Panc1 (cell line): ENCODE data around the gene BAG1. TPM values are rescaled to one million over a fixed set of nuclear protein-coding genes. Genes with fewer than 3 reads are reported as not detected.

Experiments
- ATAC-seq: fragments of 200-7000 bp; cut with Tn5 transposase; 2 replicates; pipeline ENCODE4 v1.9.1; 2020; ENCODE audit warnings: mild to moderate bottlenecking, moderate library complexity
- BruUV-seq: library from RNA; stranded (reverse); fragments of 400-500 nt; replicated peaks from 2 replicates; lab custom pipeline; 2021; lab: Mats Ljungman, UMichigan
- CTCF ChIA-PET: fragments of 300-600 bp; sonication (Branson Sonifier 250); formaldehyde crosslinking; loops from one replicate; lab custom pipeline; 2022; ENCODE audit warnings: antibody characterized with exemption; lab: Charles Lee
- POLR2A ChIA-PET: fragments of 300-600 bp; sonication (Branson Sonifier 250); formaldehyde crosslinking; loops from one replicate; lab custom pipeline; 2022; ENCODE audit warnings: antibody characterized with exemption; lab: Charles Lee
- DNase-seq: peaks from one replicate; pipeline ENCODE4 v3.0.0-alpha.2; 2010; ENCODE audit warnings: low read depth, low spot score
- H3K27ac ChIP-seq: 2 replicates; pipeline ENCODE4 v1.5.1; 2011; ENCODE audit warnings: mild to moderate bottlenecking, low read length, inconsistent platforms
- H3K27me3 ChIP-seq: fragments of 200-500 bp; sonication (Bioruptor generic); 2 replicates; pipeline ENCODE4 v1.6.0; 2014; ENCODE audit warnings: low read length, inconsistent platforms; ENCODE audit not compliant: control insufficient read depth, insufficient read depth
- H3K36me3 ChIP-seq: fragments of 200-500 bp; sonication (Bioruptor generic); 2 replicates; pipeline ENCODE4 v1.5.1; 2014; ENCODE audit warnings: inconsistent platforms, mild to moderate bottlenecking, low read length, moderate library complexity; ENCODE audit not compliant: control insufficient read depth, insufficient read depth
- H3K4me1 ChIP-seq: 2 replicates; pipeline ENCODE4 v1.5.1; 2011; ENCODE audit warnings: inconsistent platforms, mild to moderate bottlenecking, low read length, moderate library complexity; ENCODE audit not compliant: control insufficient read depth, insufficient read depth
- H3K4me3 ChIP-seq, 2 experiments: 2 replicates each; pipeline ENCODE4 v1.5.1; 2011 to 2012; ENCODE audit warnings: low read depth in 2 of 2, low read length in 2 of 2, mild to moderate bottlenecking in 2 of 2, inconsistent platforms in 1 of 2, moderate library complexity in 1 of 2
- H3K9me3 ChIP-seq: fragments of 200-500 bp; sonication (Bioruptor generic); 2 replicates; pipeline ENCODE4 v1.5.1; 2014; ENCODE audit warnings: low read depth, mild to moderate bottlenecking, inconsistent platforms, low read length, moderate library complexity; ENCODE audit not compliant: control insufficient read depth, insufficient read depth
- CTCF ChIP-seq: fragments of 450-650 bp; IDR thresholded peaks from 2 replicates; pipeline ENCODE4 v1.5.1; 2017; ENCODE audit warnings: mild to moderate bottlenecking
- POLR2AphosphoS5 ChIP-seq: IDR thresholded peaks from 2 replicates; pipeline ENCODE4 v1.6.1; 2012; ENCODE audit warnings: mild to moderate bottlenecking, low read depth, low read length, moderate library complexity
- REST ChIP-seq, 2 experiments: IDR thresholded peaks; 2 replicates each; pipeline ENCODE4 v1.6.1; 2011 to 2012; ENCODE audit warnings: low read depth in 2 of 2, control low read depth in 1 of 2, low read length in 1 of 2, mild to moderate bottlenecking in 1 of 2, moderate library complexity in 1 of 2; ENCODE audit not compliant: insufficient read depth in 1 of 2
- SIN3A ChIP-seq: IDR thresholded peaks from 2 replicates; pipeline ENCODE4 v1.6.1; 2012; ENCODE audit warnings: low read depth, mild to moderate bottlenecking, low read length, moderate library complexity, borderline replicate concordance; ENCODE audit not compliant: insufficient read depth
- TCF7L2 ChIP-seq: IDR thresholded peaks from 2 replicates; pipeline ENCODE4 v1.6.1; 2011; ENCODE audit warnings: mild to moderate bottlenecking, low read depth, low read length, inconsistent platforms
- in situ Hi-C: cut with HindIII; loops from 2 replicates; pipeline ENCODE4 v1.10.0; 2016; ENCODE audit warnings: low sequenced_read_pairs, low pct_unique_long_range_greater_than_20kb
- intact Hi-C: fragments of 100-400 bp; cut with micrococcal nuclease; formaldehyde crosslinking; loops from one replicate; pipeline ENCODE4 v1.10.0; 2022; ENCODE audit not compliant: unreplicated experiment
- total RNA-seq: library from RNA; stranded (reverse); gene quantifications from one replicate; pipeline ENCODE4 v1.2.1, GENCODE V29; 2021; ENCODE audit not compliant: unreplicated experiment

Gene BAG1
- total RNA-seq, 1 experiment from 2014 or later: 95.8 TPM

GRCh38 chr9:33289496-33289895, 25.0 kb upstream of the BAG1 start:
- Histone ChIP-seq H3K4me3 (peak overlapping the region; percentile 60 to 91), H3K36me3 (peaks cover 10% of the 10 kb centered on the region; the same call in 1 of the 2 replicates), H3K27ac (peak overlapping the region; percentile 99), H3K9me3 (no peaks in the 10 kb centered on the region), H3K27me3 (no peaks in the 10 kb centered on the region), H3K4me1 (peaks cover 30% of the 10 kb centered on the region)
- TF ChIP-seq REST (IDR thresholded peaks at IDR 0.05; ENCODE audit: insufficient read depth in 1 of 2, low read depth in 2 of 2, low read length in 1 of 2) (no peak), POLR2AphosphoS5 (no peak), TCF7L2 (no peak), CTCF (no peak), SIN3A (no peak)
- BruUV-seq: no TSS peak
- intact Hi-C loops (no loop called here), in situ Hi-C loops (no loop called here)
- no peak for DNase-seq
- no peak for ATAC-seq
- POLR2A ChIA-PET: interaction anchor here (0.5 to 0.7 kb wide), 2 partner anchors 11 to 15 kb away, joined by 3 to 18 read pairs; no protein-coding TSS in a partner anchor
- CTCF ChIA-PET: interaction anchor here (0.5 to 0.6 kb wide), 2 partner anchors 158 to 230 kb away, joined by 4 to 5 read pairs; partner anchors contain the start of gene AQP3

GRCh38 chr9:33288828-33289483, 24.4 kb upstream of the BAG1 start:
- BruUV-seq: no TSS peak
- ChIA-PET CTCF (no interaction called here), POLR2A (no interaction called here)

More at GRCh38 chr9:33288828-33289483, 24.4 kb upstream of the BAG1 start:
- intact Hi-C loops (no loop called here), in situ Hi-C loops (no loop called here)
- ATAC-seq: no peak
- no peak overlapping the region; a peak in 1 of 4 replicates for H3K4me3 ChIP-seq
- peaks cover 30% of the 10 kb centered on the region for H3K4me1 ChIP-seq
- DNase-seq: no peak
- H3K36me3 ChIP-seq: peaks cover 7% of the 10 kb centered on the region; the same call in 1 of the 2 replicates
- peak overlapping the region; percentile 24; the same call in 1 of the 2 replicates for H3K27ac ChIP-seq
- H3K27me3 ChIP-seq: no peaks in the 10 kb centered on the region
- H3K9me3 ChIP-seq: no peaks in the 10 kb centered on the region
- no peak for TF ChIP-seq TCF7L2
- TF ChIP-seq CTCF: no peak
- TF ChIP-seq REST (IDR thresholded peaks at IDR 0.05; ENCODE audit: insufficient read depth in 1 of 2, low read depth in 2 of 2, low read length in 1 of 2): no peak
- no peak for TF ChIP-seq SIN3A
- TF ChIP-seq POLR2AphosphoS5: no peak; the same call in 1 of the 2 replicates
